ENCODE measurements around the gene STXBP6.
"Not testable (repeated sequence)": the region's sequence is repeated elsewhere in the genome, so short reads cannot be mapped to it uniquely, and the experiment has no call there.

Gene STXBP6

GRCh38 chr14:24817212-24818057, 232.5 kb downstream of the STXBP6 start:
- DNase-seq, result peak; percentile 36

- DNase-seq, result no peak
These were observed 233.1 kb downstream of the STXBP6 start for GRCh38 chr14:24816929-24817211.

GRCh38 chr14:24816011-24816928, 233.7 kb downstream of the STXBP6 start:
- no peak for DNase-seq

- no peak for DNase-seq
These were observed 234.4 kb downstream of the STXBP6 start for GRCh38 chr14:24815543-24815942.

GRCh38 chr14:24814944-24815343, 235.0 kb downstream of the STXBP6 start:
- DNase-seq, result no peak

GRCh38 chr14:24814346-24814745, 235.6 kb downstream of the STXBP6 start:
- DNase-seq, result no peak

- no peak for DNase-seq
These were observed 236.1 kb downstream of the STXBP6 start for GRCh38 chr14:24813819-24814259.

- no peak for DNase-seq
These were observed 236.7 kb downstream of the STXBP6 start for GRCh38 chr14:24813089-24813815.

- no peak for DNase-seq
These were observed 240.8 kb downstream of the STXBP6 start for GRCh38 chr14:24809135-24809534.

- no peak for DNase-seq
These were observed 241.5 kb downstream of the STXBP6 start for GRCh38 chr14:24808412-24808811.

- peak; percentile 61 for DNase-seq
These were observed 243.8 kb downstream of the STXBP6 start for GRCh38 chr14:24806061-24806678.

- no peak for DNase-seq
These were observed 245.3 kb downstream of the STXBP6 start for GRCh38 chr14:24804552-24805212.

- no peak for DNase-seq
These were observed 245.9 kb downstream of the STXBP6 start for GRCh38 chr14:24803933-24804494.

GRCh38 chr14:24803426-24803825, 246.5 kb downstream of the STXBP6 start:
- not testable (repeated sequence) for DNase-seq

- no peak for DNase-seq
These were observed 247.7 kb downstream of the STXBP6 start for GRCh38 chr14:24802236-24802635.

- no peak for DNase-seq
These were observed 248.9 kb downstream of the STXBP6 start for GRCh38 chr14:24801024-24801423.

- no peak for DNase-seq
These were observed 251.0 kb downstream of the STXBP6 start for GRCh38 chr14:24798911-24799462.

GRCh38 chr14:24795406-24795805, 254.5 kb downstream of the STXBP6 start:
- DNase-seq, result no peak

GRCh38 chr14:24794644-24795305, 255.2 kb downstream of the STXBP6 start:
- no peak for DNase-seq

- no peak for DNase-seq
These were observed 259.8 kb downstream of the STXBP6 start for GRCh38 chr14:24790196-24790595.

- DNase-seq, result no peak
These were observed 260.5 kb downstream of the STXBP6 start for GRCh38 chr14:24789378-24789884.
